K562 (cell line): Measurements from ENCODE around the gene KIF3A. TPM values are rescaled to one million over a fixed set of nuclear protein-coding genes. Genes with fewer than 3 reads are reported as not detected.

Experiments used
- ATAC-seq: fragments of 200-7000 bp; cut with Tn5 transposase; 3 replicates; pipeline ENCODE4 v1.9.1; 2020; ENCODE audit warnings: moderate library complexity
- BruUV-seq: library from RNA; stranded (reverse); fragments of 400-500 nt; replicated peaks from 2 replicates; lab custom pipeline; 2021; lab: Mats Ljungman, UMichigan
- CTCF ChIA-PET: fragments of 300-600 bp; formaldehyde crosslinking; extraction: SDS; loops from one replicate; lab custom pipeline; 2021; ENCODE audit warnings: low intra/inter-chr PET ratio; lab: Yijun Ruan, JAX
- POLR2A ChIA-PET: fragments of 300-600, 350-650 bp; sonication (Branson Sonifier 250); formaldehyde crosslinking; extraction: SDS; loops from one replicate; lab custom pipeline; 2021; ENCODE audit warnings: antibody characterized with exemption, inconsistent platforms; lab: Yijun Ruan, JAX
- DNase-seq, 4 experiments: peaks; one replicate each; pipeline versions ENCODE4 v3.0.0 to v3.0.0-alpha.2; 2011 to 2018; ENCODE audit warnings: low spot score in 3 of 4, mixed read lengths in 3 of 4; ENCODE audit errors: extremely low read depth in 1 of 4
- FAIRE-seq: peaks from 2 replicates; lab custom pipeline; 2011; peaks lifted over from hg19 to GRCh38; lab: Jason Lieb, UNC
- H2AFZ ChIP-seq: 2 replicates; pipeline ENCODE4 v1.6.0; 2011; ENCODE audit warnings: low read depth, low read length, control low read depth, inconsistent platforms
- H3K27ac ChIP-seq: fragments of 200-600 bp; 3 replicates; pipeline ENCODE4 v1.8.0; 2011; ENCODE audit warnings: low read depth, mild to moderate bottlenecking, control low read depth, inconsistent platforms, low read length, moderate library complexity, mixed read lengths; ENCODE audit errors: extremely low read depth
- H3K27me3 ChIP-seq, 2 experiments: fragments of 300-600 bp in 1 of 2; 2 replicates in 1 of 2; 3 replicates in 1 of 2; pipeline versions ENCODE4 v1.6.0 to v1.8.0; 2011; ENCODE audit warnings: inconsistent platforms in 2 of 2, low read length in 2 of 2, mild to moderate bottlenecking in 1 of 2, mixed read lengths in 1 of 2, moderate library complexity in 1 of 2; ENCODE audit not compliant: control insufficient read depth in 2 of 2, insufficient read depth in 2 of 2
- H3K36me3 ChIP-seq: fragments of 300-600 bp; 3 replicates; pipeline ENCODE4 v1.8.0; 2011; ENCODE audit warnings: mild to moderate bottlenecking, low read length, inconsistent platforms; ENCODE audit not compliant: control insufficient read depth, insufficient read depth
- H3K4me1 ChIP-seq, 2 experiments: fragments of 200-600 bp in 1 of 2; replicated peaks in 1 of 2; 2 replicates in 1 of 2; 3 replicates in 1 of 2; pipeline versions ENCODE4 v1.5.1 to v1.8.0; 2011; ENCODE audit warnings: inconsistent platforms in 2 of 2, low read length in 2 of 2, mild to moderate bottlenecking in 1 of 2, mixed read lengths in 1 of 2, moderate library complexity in 1 of 2; ENCODE audit not compliant: control insufficient read depth in 2 of 2, insufficient read depth in 2 of 2
- H3K4me2 ChIP-seq: 2 replicates; pipeline ENCODE4 v1.6.1; 2011; ENCODE audit warnings: low read length, control low read depth, inconsistent platforms, mixed read lengths; ENCODE audit not compliant: insufficient read depth
- H3K4me3 ChIP-seq: fragments of 200-600 bp; sonication (generic), shearing (Covaris generic); 2 replicates; pipeline ENCODE4 v1.5.1; 2016; ENCODE audit warnings: control low read depth, inconsistent platforms
- H3K79me2 ChIP-seq: fragments of 200-600 bp; 3 replicates; pipeline ENCODE4 v1.8.0; 2011; ENCODE audit warnings: low read length, inconsistent platforms; ENCODE audit not compliant: control insufficient read depth, insufficient read depth
- H3K9ac ChIP-seq, 2 experiments: 2 replicates each; pipeline versions ENCODE4 v1.6.0 to v1.6.1; 2011; ENCODE audit warnings: low read depth in 2 of 2, low read length in 2 of 2, control low read depth in 1 of 2, inconsistent platforms in 1 of 2, mild to moderate bottlenecking in 1 of 2, mixed read lengths in 1 of 2; ENCODE audit not compliant: insufficient read depth in 1 of 2
- H3K9me1 ChIP-seq: one replicate; pipeline ENCODE4 v1.6.0; 2011; ENCODE audit warnings: inconsistent platforms, mild to moderate bottlenecking, low read length, moderate library complexity; ENCODE audit not compliant: control insufficient read depth, insufficient read depth
- H3K9me3 ChIP-seq: replicated peaks from 2 replicates; pipeline ENCODE4 v1.5.1; 2011; ENCODE audit warnings: low read depth, low read length, inconsistent platforms; ENCODE audit not compliant: control insufficient read depth, insufficient read depth
- H4K20me1 ChIP-seq: replicated peaks from 2 replicates; pipeline ENCODE4 v1.6.1; 2011; ENCODE audit warnings: low read length, inconsistent platforms, mixed read lengths; ENCODE audit not compliant: control insufficient read depth, insufficient read depth
- ATF7 ChIP-seq: fragments of 450-650 bp; IDR thresholded peaks from 2 replicates; pipeline ENCODE4 v1.7.1; 2014; ENCODE audit warnings: mild to moderate bottlenecking, moderate library complexity
- CBFA2T2 ChIP-seq: fragments of 450-650 bp; conservative IDR thresholded peaks from 2 replicates; pipeline ENCODE4 v1.6.1; 2017; ENCODE audit warnings: mild to moderate bottlenecking
- EZH2 ChIP-seq: IDR thresholded peaks from 2 replicates; pipeline ENCODE4 v1.6.1; 2012; ENCODE audit warnings: low read depth, mild to moderate bottlenecking, inconsistent platforms, low read length, borderline replicate concordance
- FOXA3 ChIP-seq, 2 experiments: fragments of 450-650 bp in 1 of 2; sonication (generic) in 1 of 2; formaldehyde crosslinking; IDR thresholded peaks in 1 of 2; conservative IDR thresholded peaks in 1 of 2; 2 replicates each; pipeline versions ENCODE4 v1.4.0 to v1.8.0; 2020 to 2022; ENCODE audit warnings: mild to moderate bottlenecking in 2 of 2, missing genetic modification reagents in 1 of 2
- FOXM1 ChIP-seq, 2 experiments: fragments of 450-650 bp in 1 of 2; sonication (generic) in 1 of 2; formaldehyde crosslinking in 1 of 2; IDR thresholded peaks; 2 replicates each; pipeline versions ENCODE4 v1.6.1 to v1.9.0; 2017 to 2022; ENCODE audit warnings: low read depth in 2 of 2, mild to moderate bottlenecking in 2 of 2, missing genetic modification reagents in 1 of 2, moderate library complexity in 1 of 2
- KLF6 ChIP-seq: fragments of 250-450 bp; sonication (Bioruptor Pico); IDR thresholded peaks from 2 replicates; pipeline ENCODE4 v1.4.0; 2020; ENCODE audit warnings: mild to moderate bottlenecking, moderate library complexity, borderline replicate concordance
- NEUROD1 ChIP-seq: fragments of 150-350 bp; IDR thresholded peaks from 2 replicates; pipeline ENCODE4 v1.6.1; 2014; ENCODE audit warnings: borderline replicate concordance, low read length, low read depth; ENCODE audit not compliant: partially characterized antibody
- PML ChIP-seq: IDR thresholded peaks from 2 replicates; pipeline ENCODE4 v1.6.1; 2012; ENCODE audit warnings: low read length, inconsistent platforms
- SMAD1 ChIP-seq: fragments of 150-350 bp; IDR thresholded peaks from 2 replicates; pipeline ENCODE4 v1.6.1; 2014; ENCODE audit warnings: low read length, low read depth; ENCODE audit not compliant: partially characterized antibody
- TAF7 ChIP-seq: fragments of 450-650 bp; IDR thresholded peaks from 2 replicates; pipeline ENCODE4 v1.6.1; 2016; ENCODE audit warnings: missing genetic modification characterization, missing compliant biosample characterization
- TBL1XR1 ChIP-seq, 2 experiments: IDR thresholded peaks; 2 replicates each; pipeline ENCODE4 v1.6.1; 2012; ENCODE audit warnings: improper control_type of control experiment in 2 of 2, low read length in 2 of 2, mild to moderate bottlenecking in 1 of 2
- ZFX ChIP-seq: sonication (generic); formaldehyde crosslinking; IDR thresholded peaks from 2 replicates; pipeline ENCODE4 v1.8.0; 2022; ENCODE audit warnings: mild to moderate bottlenecking, missing genetic modification reagents, moderate library complexity
- WGBS: fragments of 100-300 bp; shearing (Covaris generic); methylation state at CpG from one replicate; pipeline ENCODE4 v1.1.6; 2016; ENCODE audit warnings: low coverage, mixed read lengths; ENCODE audit not compliant: insufficient coverage; ENCODE audit errors: missing lambda C conversion rate; 5-methylcytosine and 5-hydroxymethylcytosine counted together
- in situ Hi-C: fragments of 300-500 bp; cut with MboI; formaldehyde crosslinking; loops from 4 replicates; pipeline ENCODE4 v1.15.0; 2018; ENCODE audit warnings: inconsistent platforms, mixed read lengths
- intact Hi-C: fragments of 100-400 bp; cut with micrococcal nuclease; formaldehyde crosslinking; loops from 2 replicates; pipeline ENCODE4 v1.14.2; 2022
- polyA plus RNA-seq, 8 experiments: library from polyadenylated mRNA; depleted of rRNA in 4 of 8; stranded (reverse) in 5 of 8; unstranded in 3 of 8; fragments of >200 nt; fragmentation: Nextera tagmentation in 2 of 8; fragmentation: Illumina TruSeq in 1 of 8; extraction: Ambion mirVana in 2 of 8; extraction: Trizol in 1 of 8; gene quantifications; 2 replicates each; pipeline versions ENCODE4 v1.2.1 to v1.2.3, GENCODE V29; 2011 to 2014; ENCODE audit warnings: inconsistent platforms in 1 of 8, missing spikeins in 1 of 8
- total RNA-seq, 7 experiments: library from RNA; depleted of rRNA in 6 of 7; stranded (reverse); fragments of >200 nt in 6 of 7; fragmentation: Illumina TruSeq in 2 of 7; extraction: Trizol in 2 of 7; gene quantifications; 2 replicates each; pipeline versions ENCODE4 v1.2.1 to v1.2.3, GENCODE V29; 2011 to 2021; ENCODE audit warnings: low replicate concordance in 1 of 7
- TF ChIP-seq, protein P1 (sequence below): sonication (generic); formaldehyde crosslinking; IDR thresholded peaks from 2 replicates; pipeline ENCODE4 v1.8.1; 2023; ENCODE audit warnings: mild to moderate bottlenecking, missing genetic modification reagents
- TF ChIP-seq, protein P2 (sequence below): fragments of 250-450 bp; sonication (Bioruptor Pico); IDR thresholded peaks from 2 replicates; pipeline ENCODE4 v1.4.0; 2020; ENCODE audit warnings: mild to moderate bottlenecking
- TF ChIP-seq, protein P3 (sequence below): fragments of 250-450 bp; sonication (Bioruptor Pico); IDR thresholded peaks from 2 replicates; pipeline ENCODE4 v1.8.0; 2022; ENCODE audit warnings: inconsistent platforms
- TF ChIP-seq, protein P4 (sequence below): sonication (generic); formaldehyde crosslinking; IDR thresholded peaks from 2 replicates; pipeline ENCODE4 v1.8.1; 2022; ENCODE audit warnings: missing genetic modification reagents

The KIF3A gene
- total and polyA plus RNA-seq, 9 of the 15 experiments (the other 6 are each of a cell fraction or from before 2014, with no cell fraction given): 1.5 to 7.8 (median 6.0) TPM

DNA sequence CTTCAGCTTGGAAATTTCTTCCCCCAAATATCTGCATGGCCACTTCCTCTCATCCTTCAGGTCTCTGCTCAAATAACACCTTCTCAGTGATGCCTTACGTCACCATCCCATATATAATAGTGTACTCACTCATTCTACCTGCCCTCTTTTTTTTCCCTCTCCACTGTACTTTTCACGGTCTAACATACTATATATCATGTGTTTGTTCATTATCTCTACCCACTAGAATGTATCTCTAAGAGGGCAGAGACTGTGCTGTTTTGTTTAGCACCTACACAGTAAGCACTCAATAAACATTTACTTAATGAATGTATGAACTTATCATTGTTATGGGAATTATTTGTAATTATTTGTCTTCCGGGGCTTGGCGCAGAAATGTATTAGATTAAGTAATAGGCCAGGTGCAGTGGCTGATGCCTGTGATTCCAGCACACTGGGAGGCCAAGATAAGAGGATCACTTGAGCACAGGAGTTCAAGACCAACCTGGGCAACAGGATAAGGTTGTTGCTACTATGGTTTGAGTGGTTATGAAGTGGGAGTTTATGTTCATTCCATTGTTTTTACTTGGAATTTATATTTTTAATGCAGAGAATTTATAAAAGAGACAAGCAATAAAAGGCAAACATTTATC, 85.4 kb downstream of the KIF3A start:
- peaks cover 9% of the 10 kb centered on the region for H3K9me3 ChIP-seq
- no peaks in the 10 kb centered on the region for H3K36me3 ChIP-seq
- H3K4me2 ChIP-seq: peak overlapping the region; percentile 59; the same call in 1 of the 2 replicates
- ATAC-seq (peak; percentile 86), DNase-seq (peak in 3 of 4 experiments; percentile 57 to 86 (median 61)), FAIRE-seq (peak; percentile 87)
- H3K9ac ChIP-seq: no peak overlapping the region
- WGBS: 4% methylated on average over 4 of the region's 4 CpGs
- no peaks in the 10 kb centered on the region for H4K20me1 ChIP-seq
- in situ Hi-C loops (no loop called here), intact Hi-C loops (loop anchor here (5.0 kb wide), 2 partner anchors 65 to 125 kb away; no protein-coding TSS in a partner anchor)
- ChIA-PET POLR2A (interaction anchor here (0.6 kb wide), 1 partner anchor 194 kb away, joined by 3 read pairs; no protein-coding TSS in a partner anchor), CTCF (no interaction called here)
- H3K27ac ChIP-seq: no peak overlapping the region; the same call in 2 of the 3 replicates
- H3K9me1 ChIP-seq: no peaks in the 10 kb centered on the region
- H3K27me3 ChIP-seq: no peaks in the 10 kb centered on the region
- H3K4me3 ChIP-seq: no peak overlapping the region
- no peaks in the 10 kb centered on the region for H3K79me2 ChIP-seq
- peaks cover 16 to 18% of the 10 kb centered on the region in 2 experiments; a peak in 4 of 5 replicates for H3K4me1 ChIP-seq
- H2AFZ ChIP-seq: no peak overlapping the region
- BruUV-seq: no TSS peak
- TF ChIP-seq TAF7 (tag) (no peak), TBL1XR1 (IDR thresholded peaks at IDR 0.05; ENCODE audit: low read length in 2 of 2) (peak; percentile 81 to 82; a peak in 3 of 4 replicates), FOXA3 (CRISPR knock-in tag; conservative IDR thresholded peaks at IDR 0.05 in 1 of 2, IDR thresholded peaks at IDR 0.05 in 1 of 2) (no peak), ATF7 (peak; percentile 62), CBFA2T2 (peak; percentile 99), EZH2 (peak; percentile 86; the same call in 1 of the 2 replicates), ZFX (CRISPR knock-in tag) (no peak; the same call in 1 of the 2 replicates), SMAD1 (peak; percentile 86), FOXM1 (IDR thresholded peaks at IDR 0.05; ENCODE audit: low read depth) (peak; percentile 97), FOXM1 (CRISPR knock-in tag; IDR thresholded peaks at IDR 0.05; ENCODE audit: low read depth) (no peak), PML (peak; percentile 100), NEUROD1 (peak; percentile 62), KLF6 (no peak)
- TF ChIP-seq, protein P1, sequence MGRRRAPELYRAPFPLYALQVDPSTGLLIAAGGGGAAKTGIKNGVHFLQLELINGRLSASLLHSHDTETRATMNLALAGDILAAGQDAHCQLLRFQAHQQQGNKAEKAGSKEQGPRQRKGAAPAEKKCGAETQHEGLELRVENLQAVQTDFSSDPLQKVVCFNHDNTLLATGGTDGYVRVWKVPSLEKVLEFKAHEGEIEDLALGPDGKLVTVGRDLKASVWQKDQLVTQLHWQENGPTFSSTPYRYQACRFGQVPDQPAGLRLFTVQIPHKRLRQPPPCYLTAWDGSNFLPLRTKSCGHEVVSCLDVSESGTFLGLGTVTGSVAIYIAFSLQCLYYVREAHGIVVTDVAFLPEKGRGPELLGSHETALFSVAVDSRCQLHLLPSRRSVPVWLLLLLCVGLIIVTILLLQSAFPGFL: no peak
- TF ChIP-seq, protein P2, sequence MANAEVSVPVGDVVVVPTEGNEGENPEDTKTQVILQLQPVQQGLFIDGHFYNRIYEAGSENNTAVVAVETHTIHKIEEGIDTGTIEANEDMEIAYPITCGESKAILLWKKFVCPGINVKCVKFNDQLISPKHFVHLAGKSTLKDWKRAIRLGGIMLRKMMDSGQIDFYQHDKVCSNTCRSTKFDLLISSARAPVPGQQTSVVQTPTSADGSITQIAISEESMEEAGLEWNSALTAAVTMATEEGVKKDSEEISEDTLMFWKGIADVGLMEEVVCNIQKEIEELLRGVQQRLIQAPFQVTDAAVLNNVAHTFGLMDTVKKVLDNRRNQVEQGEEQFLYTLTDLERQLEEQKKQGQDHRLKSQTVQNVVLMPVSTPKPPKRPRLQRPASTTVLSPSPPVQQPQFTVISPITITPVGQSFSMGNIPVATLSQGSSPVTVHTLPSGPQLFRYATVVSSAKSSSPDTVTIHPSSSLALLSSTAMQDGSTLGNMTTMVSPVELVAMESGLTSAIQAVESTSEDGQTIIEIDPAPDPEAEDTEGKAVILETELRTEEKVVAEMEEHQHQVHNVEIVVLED (CRISPR knock-in tag): no peak
- TF ChIP-seq, protein P3, sequence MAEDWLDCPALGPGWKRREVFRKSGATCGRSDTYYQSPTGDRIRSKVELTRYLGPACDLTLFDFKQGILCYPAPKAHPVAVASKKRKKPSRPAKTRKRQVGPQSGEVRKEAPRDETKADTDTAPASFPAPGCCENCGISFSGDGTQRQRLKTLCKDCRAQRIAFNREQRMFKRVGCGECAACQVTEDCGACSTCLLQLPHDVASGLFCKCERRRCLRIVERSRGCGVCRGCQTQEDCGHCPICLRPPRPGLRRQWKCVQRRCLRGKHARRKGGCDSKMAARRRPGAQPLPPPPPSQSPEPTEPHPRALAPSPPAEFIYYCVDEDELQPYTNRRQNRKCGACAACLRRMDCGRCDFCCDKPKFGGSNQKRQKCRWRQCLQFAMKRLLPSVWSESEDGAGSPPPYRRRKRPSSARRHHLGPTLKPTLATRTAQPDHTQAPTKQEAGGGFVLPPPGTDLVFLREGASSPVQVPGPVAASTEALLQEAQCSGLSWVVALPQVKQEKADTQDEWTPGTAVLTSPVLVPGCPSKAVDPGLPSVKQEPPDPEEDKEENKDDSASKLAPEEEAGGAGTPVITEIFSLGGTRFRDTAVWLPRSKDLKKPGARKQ (CRISPR knock-in tag): no peak
- TF ChIP-seq, protein P4, sequence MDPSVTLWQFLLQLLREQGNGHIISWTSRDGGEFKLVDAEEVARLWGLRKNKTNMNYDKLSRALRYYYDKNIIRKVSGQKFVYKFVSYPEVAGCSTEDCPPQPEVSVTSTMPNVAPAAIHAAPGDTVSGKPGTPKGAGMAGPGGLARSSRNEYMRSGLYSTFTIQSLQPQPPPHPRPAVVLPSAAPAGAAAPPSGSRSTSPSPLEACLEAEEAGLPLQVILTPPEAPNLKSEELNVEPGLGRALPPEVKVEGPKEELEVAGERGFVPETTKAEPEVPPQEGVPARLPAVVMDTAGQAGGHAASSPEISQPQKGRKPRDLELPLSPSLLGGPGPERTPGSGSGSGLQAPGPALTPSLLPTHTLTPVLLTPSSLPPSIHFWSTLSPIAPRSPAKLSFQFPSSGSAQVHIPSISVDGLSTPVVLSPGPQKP (CRISPR knock-in tag): no peak
